Hepatocyte (in vitro differentiated cells): ENCODE results near the gene RPTOR. TPM values are rescaled to one million over a fixed set of nuclear protein-coding genes. Genes with fewer than 3 reads are reported as not detected.

Experiments used
- DNase-seq: peaks from one replicate; pipeline ENCODE4 v3.0.0-alpha.2; 2016; ENCODE audit warnings: low spot score
- H2AFZ ChIP-seq: fragments of 200-600 bp; sonication (generic); 2 replicates; pipeline ENCODE4 v1.6.0; 2016; ENCODE audit warnings: antibody characterized with exemption, mild to moderate bottlenecking
- H3K27ac ChIP-seq: fragments of 200-600 bp; sonication (generic); 2 replicates; pipeline ENCODE4 v1.5.1; 2016; ENCODE audit warnings: mild to moderate bottlenecking
- H3K27me3 ChIP-seq: fragments of 200-600 bp; sonication (generic); 2 replicates; pipeline ENCODE4 v1.6.1; 2016
- H3K36me3 ChIP-seq: fragments of 200-600 bp; sonication (generic); replicated peaks from 2 replicates; pipeline ENCODE4 v1.5.1; 2016; ENCODE audit warnings: low read depth; ENCODE audit not compliant: insufficient read depth
- H3K4me1 ChIP-seq: fragments of 200-600 bp; sonication (generic); 2 replicates; pipeline ENCODE4 v1.5.1; 2016; ENCODE audit warnings: mild to moderate bottlenecking, moderate library complexity; ENCODE audit not compliant: insufficient read depth
- H3K4me2 ChIP-seq: fragments of 200-600 bp; sonication (generic); 2 replicates; pipeline ENCODE4 v1.6.0; 2016
- H3K4me3 ChIP-seq: fragments of 200-600 bp; sonication (generic); 2 replicates; pipeline ENCODE4 v1.5.1; 2016; ENCODE audit warnings: mild to moderate bottlenecking
- H3K79me2 ChIP-seq: fragments of 200-600 bp; sonication (generic); 2 replicates; pipeline ENCODE4 v1.6.0; 2017; ENCODE audit warnings: mild to moderate bottlenecking
- H3K9me2 ChIP-seq: fragments of 200-600 bp; sonication (generic); replicated peaks from 2 replicates; pipeline ENCODE4 v1.6.0; 2017; ENCODE audit warnings: mild to moderate bottlenecking; ENCODE audit not compliant: insufficient read depth
- H3K9me3 ChIP-seq: fragments of 200-600 bp; sonication (generic); 2 replicates; pipeline ENCODE4 v1.5.1; 2016; ENCODE audit warnings: low read depth, mild to moderate bottlenecking
- H4K20me1 ChIP-seq: fragments of 200-600 bp; sonication (generic); 2 replicates; pipeline ENCODE4 v1.6.0; 2016; ENCODE audit warnings: mild to moderate bottlenecking; ENCODE audit not compliant: insufficient read depth, poor library complexity, severe bottlenecking
- EZH2 ChIP-seq: fragments of 200-600 bp; sonication (generic); IDR thresholded peaks from 2 replicates; pipeline ENCODE4 v1.6.1; 2016; ENCODE audit warnings: antibody characterized with exemption, mild to moderate bottlenecking, borderline replicate concordance
- EZH2phosphoT487 ChIP-seq: fragments of 200-600 bp; sonication (generic); IDR thresholded peaks from one replicate; pipeline ENCODE4 v1.6.1; 2018; ENCODE audit warnings: antibody characterized with exemption, mild to moderate bottlenecking, low read depth, moderate library complexity; ENCODE audit not compliant: unreplicated experiment, severe bottlenecking
- WGBS: methylation state at CpG from one replicate; pipeline ENCODE4 v1.1.6; 2016; ENCODE audit warnings: low lambda C conversion rate; ENCODE audit errors: missing lambda C conversion rate; 5-methylcytosine and 5-hydroxymethylcytosine counted together
- polyA plus RNA-seq: library from polyadenylated mRNA; unstranded; fragments of >200 nt; fragmentation: Nextera tagmentation; extraction: Ambion mirVana; gene quantifications from 2 replicates; pipeline ENCODE4 v1.2.1, GENCODE V29; 2016
- total RNA-seq: library from RNA; depleted of rRNA; stranded (reverse); fragments of >200 nt; gene quantifications from 2 replicates; pipeline ENCODE4 v1.2.3, GENCODE V29; 2014
- TF ChIP-seq, protein P1 (sequence below): fragments of 200-600 bp; sonication (generic); IDR thresholded peaks from 2 replicates; pipeline ENCODE4 v1.5.1; 2016; ENCODE audit warnings: antibody characterized with exemption, mild to moderate bottlenecking; ENCODE audit not compliant: poor library complexity

Gene RPTOR
- total and polyA plus RNA-seq, 2 experiments from 2014 or later, result 14.1 to 20.6 TPM

DNA sequence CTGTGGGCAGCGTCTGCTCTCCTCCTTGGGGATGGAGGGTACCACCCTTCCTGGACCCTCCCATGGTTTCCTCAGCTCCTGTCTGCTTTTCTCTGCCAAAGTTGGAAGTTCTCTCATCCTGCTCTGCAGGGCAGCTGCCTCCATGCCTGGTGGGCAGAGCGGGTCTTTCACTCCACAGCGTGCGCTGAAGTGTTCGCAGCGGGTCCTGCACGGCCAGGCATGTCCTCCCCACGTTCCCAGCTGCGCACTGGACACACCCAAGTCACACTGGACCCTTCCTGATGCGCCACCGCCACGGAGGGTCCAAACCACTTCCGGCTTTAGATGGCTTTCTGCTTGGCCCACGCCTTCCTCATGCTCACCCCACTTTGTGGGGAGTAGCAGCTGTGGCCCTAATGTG, 34.5 kb upstream of the RPTOR start:
- Histone ChIP-seq H3K4me1 (no peaks in the 10 kb centered on the region), H3K36me3 (no peaks in the 10 kb centered on the region), H3K27ac (no peak overlapping the region), H3K9me2 (no peaks in the 10 kb centered on the region), H4K20me1 (no peaks in the 10 kb centered on the region), H2AFZ (no peak overlapping the region), H3K9me3 (no peaks in the 10 kb centered on the region), H3K4me2 (no peak overlapping the region), H3K27me3 (peaks cover 5% of the 10 kb centered on the region), H3K79me2 (no peaks in the 10 kb centered on the region), H3K4me3 (no peak overlapping the region)
- no peak for DNase-seq
- WGBS, result 81% methylated on average over 14 of the region's 14 CpGs
- TF ChIP-seq EZH2phosphoT487, result no peak
- TF ChIP-seq EZH2, result no peak
- TF ChIP-seq, protein P1, sequence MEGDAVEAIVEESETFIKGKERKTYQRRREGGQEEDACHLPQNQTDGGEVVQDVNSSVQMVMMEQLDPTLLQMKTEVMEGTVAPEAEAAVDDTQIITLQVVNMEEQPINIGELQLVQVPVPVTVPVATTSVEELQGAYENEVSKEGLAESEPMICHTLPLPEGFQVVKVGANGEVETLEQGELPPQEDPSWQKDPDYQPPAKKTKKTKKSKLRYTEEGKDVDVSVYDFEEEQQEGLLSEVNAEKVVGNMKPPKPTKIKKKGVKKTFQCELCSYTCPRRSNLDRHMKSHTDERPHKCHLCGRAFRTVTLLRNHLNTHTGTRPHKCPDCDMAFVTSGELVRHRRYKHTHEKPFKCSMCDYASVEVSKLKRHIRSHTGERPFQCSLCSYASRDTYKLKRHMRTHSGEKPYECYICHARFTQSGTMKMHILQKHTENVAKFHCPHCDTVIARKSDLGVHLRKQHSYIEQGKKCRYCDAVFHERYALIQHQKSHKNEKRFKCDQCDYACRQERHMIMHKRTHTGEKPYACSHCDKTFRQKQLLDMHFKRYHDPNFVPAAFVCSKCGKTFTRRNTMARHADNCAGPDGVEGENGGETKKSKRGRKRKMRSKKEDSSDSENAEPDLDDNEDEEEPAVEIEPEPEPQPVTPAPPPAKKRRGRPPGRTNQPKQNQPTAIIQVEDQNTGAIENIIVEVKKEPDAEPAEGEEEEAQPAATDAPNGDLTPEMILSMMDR, result no peak

DNA sequence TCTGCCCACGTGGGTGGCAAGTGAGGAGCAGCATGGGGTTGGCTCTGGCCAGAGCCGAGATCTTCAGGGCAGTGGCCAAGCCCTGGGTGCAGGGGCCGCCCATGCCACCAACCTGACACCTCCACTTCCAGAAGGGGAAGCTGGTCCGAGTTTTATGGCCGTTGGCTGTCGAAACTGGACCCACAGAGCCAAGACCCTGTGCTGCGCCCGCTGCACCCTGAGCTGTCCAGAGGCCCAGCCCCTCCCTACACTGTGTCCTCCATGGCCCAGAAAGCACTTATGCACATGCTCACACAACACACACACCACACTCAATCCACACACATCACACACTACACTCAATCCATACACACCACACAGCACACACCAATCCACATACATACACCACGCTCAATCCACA, 33.9 kb upstream of the RPTOR start:
- Histone ChIP-seq H3K4me3 (no peak overlapping the region), H3K27me3 (no peaks in the 10 kb centered on the region), H3K9me3 (no peaks in the 10 kb centered on the region), H3K27ac (no peak overlapping the region), H3K79me2 (no peaks in the 10 kb centered on the region), H3K4me1 (no peaks in the 10 kb centered on the region), H4K20me1 (no peaks in the 10 kb centered on the region), H3K4me2 (no peak overlapping the region), H3K9me2 (no peaks in the 10 kb centered on the region), H2AFZ (no peak overlapping the region), H3K36me3 (no peaks in the 10 kb centered on the region)
- 87% methylated on average over 8 of the region's 9 CpGs for WGBS
- no peak for TF ChIP-seq EZH2phosphoT487
- no peak for TF ChIP-seq EZH2
- DNase-seq, result no peak

GRCh38 chr17:80511222-80512180, 33.1 kb upstream of the RPTOR start:
- Histone ChIP-seq H3K4me3 (no peak overlapping the region), H2AFZ (no peak overlapping the region), H3K36me3 (no peaks in the 10 kb centered on the region), H3K4me1 (no peaks in the 10 kb centered on the region), H3K4me2 (no peak overlapping the region), H3K79me2 (no peaks in the 10 kb centered on the region), H3K9me3 (no peaks in the 10 kb centered on the region), H3K27me3 (no peaks in the 10 kb centered on the region), H4K20me1 (no peaks in the 10 kb centered on the region), H3K9me2 (no peaks in the 10 kb centered on the region), H3K27ac (no peak overlapping the region)
- WGBS, result 55% methylated on average over 18 of the region's 18 CpGs
- DNase-seq, result no peak
- no peak for TF ChIP-seq EZH2
- no peak for TF ChIP-seq EZH2phosphoT487
- TF ChIP-seq, protein P1, result peak; percentile 11

DNA sequence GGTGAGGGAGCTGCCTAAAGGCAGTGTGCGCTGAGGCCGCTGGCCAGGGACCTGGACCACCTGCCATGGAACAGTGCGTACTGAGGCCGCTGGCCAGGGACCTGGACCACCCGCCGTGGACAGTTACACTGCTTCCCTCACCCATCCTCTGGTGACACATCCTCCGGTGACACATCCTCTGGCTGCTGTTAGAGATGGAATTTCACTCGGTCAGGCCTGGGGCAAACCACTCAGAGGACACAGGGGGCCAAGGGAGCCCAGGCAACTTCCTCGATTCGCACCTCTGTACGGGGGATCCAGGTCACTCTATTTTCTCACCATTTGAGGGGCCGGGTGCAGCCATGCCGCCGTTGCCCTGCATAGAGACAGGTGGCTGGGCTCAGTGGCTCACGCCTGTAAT, 32.4 kb upstream of the RPTOR start:
- Histone ChIP-seq H4K20me1 (no peaks in the 10 kb centered on the region), H3K36me3 (no peaks in the 10 kb centered on the region), H3K4me2 (no peak overlapping the region), H2AFZ (no peak overlapping the region), H3K27ac (no peak overlapping the region), H3K79me2 (no peaks in the 10 kb centered on the region), H3K9me3 (no peaks in the 10 kb centered on the region), H3K4me3 (no peak overlapping the region), H3K9me2 (no peaks in the 10 kb centered on the region), H3K4me1 (no peaks in the 10 kb centered on the region), H3K27me3 (no peaks in the 10 kb centered on the region)
- DNase-seq, result no peak
- TF ChIP-seq EZH2, result no peak
- TF ChIP-seq, protein P1, result no peak
- TF ChIP-seq EZH2phosphoT487, result no peak
- 89% methylated on average over 15 of the region's 15 CpGs for WGBS
